Mucosa of descending colon (tissue), 3 donors: Measurements from ENCODE around the gene MCC. TPM values are rescaled to one million over a fixed set of nuclear protein-coding genes. Genes with fewer than 3 reads are reported as not detected.

Experiments
- ATAC-seq: fragments of 200-7000 bp; cut with Tn5 transposase; one replicate; pipeline ENCODE4 v1.9.1; 2020; ENCODE audit warnings: mild to moderate bottlenecking, moderate library complexity
- DNase-seq, 3 donors: peaks; one replicate each; pipeline ENCODE4 v3.0.0-alpha.2; 2020
- H3K36me3 ChIP-seq: fragments of 200-600 bp; one replicate; pipeline ENCODE4 v1.8.0; 2021; ENCODE audit warnings: low read depth, mild to moderate bottlenecking
- H3K4me1 ChIP-seq: fragments of 200-600 bp; one replicate; pipeline ENCODE4 v1.8.0; 2021; ENCODE audit warnings: low read depth, mild to moderate bottlenecking
- H3K4me3 ChIP-seq: fragments of 200-600 bp; one replicate; pipeline ENCODE4 v1.8.0; 2021; ENCODE audit warnings: mild to moderate bottlenecking
- H3K9me3 ChIP-seq: fragments of 200-600 bp; one replicate; pipeline ENCODE4 v1.8.0; 2021; ENCODE audit warnings: mild to moderate bottlenecking
- CTCF ChIP-seq: fragments of 200-600 bp; IDR thresholded peaks from one replicate; pipeline ENCODE4 v1.8.0; 2022; ENCODE audit warnings: antibody characterized with exemption, mild to moderate bottlenecking
- intact Hi-C, 2 donors: fragments of 100-400 bp; cut with DNase I in 1 of 2; cut with micrococcal nuclease in 1 of 2; formaldehyde crosslinking; loops; one replicate each; pipeline versions ENCODE4 v1.11.0 to v1.11.1; 2022; cut with DNase I, micrococcal nuclease
- total RNA-seq, 3 donors: library from RNA; stranded (reverse); fragmentation: NEBNext Ultra II Directional in 2 of 3; extraction: Animal tissue kit (Norgen Biotek cat#: 25700) in 2 of 3; gene quantifications; one replicate each; pipeline versions ENCODE4 v1.2.1 to v1.2.4, GENCODE V29; 2021 to 2023
- donor health status: DM: no; HTN: no; CAD: no; lungs with moderate emphysema.
- donor health status: DM: no; HTN: no; CAD: no.
- donor health status: DM: no; HTN: yes; CAD: no.

Gene MCC
- total RNA-seq, 3 donors from 2014 or later = 1.5 to 7.4 (median 4.4) TPM

GRCh38 chr5:113223315-113223714, 264.9 kb downstream of the MCC start:
- no peaks in the 10 kb centered on the region for H3K36me3 ChIP-seq
- intact Hi-C loops = no loop called here
- H3K9me3 ChIP-seq = no peaks in the 10 kb centered on the region

DNA sequence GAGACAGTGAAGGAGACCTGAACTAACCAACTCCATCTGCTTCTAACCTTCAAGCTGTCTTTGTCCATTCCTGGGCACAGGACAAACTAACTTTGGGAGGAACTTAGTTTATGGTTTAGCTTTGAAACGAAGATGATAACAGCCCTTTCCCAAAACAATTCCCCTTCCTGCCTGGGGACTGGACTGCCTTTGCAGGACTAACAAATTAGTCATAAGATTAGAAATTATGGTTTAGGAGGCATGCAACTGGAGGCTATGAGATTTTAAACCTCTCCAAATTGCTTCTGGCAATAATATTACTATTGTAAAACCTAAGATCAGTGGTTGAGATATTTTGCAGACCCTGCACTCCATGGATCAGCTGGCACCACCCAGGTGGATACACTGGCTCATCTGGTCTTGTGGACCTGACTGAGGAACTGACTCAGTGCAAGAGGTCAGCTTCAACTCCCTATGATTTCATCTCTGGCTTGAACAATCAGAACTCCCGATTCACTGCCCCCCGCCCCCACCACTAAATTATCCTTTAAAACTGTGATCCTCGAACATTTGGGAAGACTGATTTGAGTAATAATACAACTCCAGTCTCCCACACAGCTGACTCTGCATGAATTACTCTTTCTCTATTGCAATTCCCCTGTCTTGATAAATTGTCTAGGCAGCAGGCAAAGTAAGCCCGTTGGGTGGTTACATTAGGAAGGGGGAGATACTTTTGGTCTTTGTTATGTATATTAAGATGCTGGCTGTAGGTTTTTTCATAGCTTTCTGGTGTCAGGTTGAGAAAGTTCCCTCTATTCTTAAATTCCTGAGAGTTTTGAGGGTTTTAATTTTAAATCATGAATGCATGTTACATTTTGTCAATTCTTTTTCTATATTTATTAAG, 266.7 kb downstream of the MCC start:
- no peak for DNase-seq
- no peak for TF ChIP-seq CTCF
- ATAC-seq = no peak
- no peak overlapping the region for H3K4me3 ChIP-seq
- no peaks in the 10 kb centered on the region for H3K9me3 ChIP-seq
- H3K4me1 ChIP-seq = no peaks in the 10 kb centered on the region
- intact Hi-C loops = no loop called here
- no peaks in the 10 kb centered on the region for H3K36me3 ChIP-seq

More at GRCh38 chr5:113223315-113223714, 264.9 kb downstream of the MCC start:
- no peak for TF ChIP-seq CTCF
- no peaks in the 10 kb centered on the region for H3K4me1 ChIP-seq
- no peak overlapping the region for H3K4me3 ChIP-seq
- DNase-seq (no peak), ATAC-seq (no peak)

GRCh38 chr5:113219695-113220094, 268.6 kb downstream of the MCC start:
- no peaks in the 10 kb centered on the region for H3K36me3 ChIP-seq
- DNase-seq (no peak), ATAC-seq (no peak)
- H3K9me3 ChIP-seq = no peaks in the 10 kb centered on the region
- no peaks in the 10 kb centered on the region for H3K4me1 ChIP-seq
- H3K4me3 ChIP-seq = no peak overlapping the region
- TF ChIP-seq CTCF = no peak
- intact Hi-C loops = no loop called here

- Histone ChIP-seq H3K9me3 (no peaks in the 10 kb centered on the region), H3K4me1 (no peaks in the 10 kb centered on the region), H3K36me3 (no peaks in the 10 kb centered on the region), H3K4me3 (no peak overlapping the region)
- no peak for TF ChIP-seq CTCF
- DNase-seq (no peak), ATAC-seq (no peak)
- intact Hi-C loops = no loop called here
Observed at GRCh38 chr5:113218906-113219517, 269.2 kb downstream of the MCC start.

- ATAC-seq (no peak), DNase-seq (no peak)
- intact Hi-C loops = no loop called here
- TF ChIP-seq CTCF = no peak
- Histone ChIP-seq H3K36me3 (no peaks in the 10 kb centered on the region), H3K9me3 (no peaks in the 10 kb centered on the region), H3K4me3 (no peak overlapping the region), H3K4me1 (no peaks in the 10 kb centered on the region)
Observed at GRCh38 chr5:113218200-113218599, 270.1 kb downstream of the MCC start.
